Subcutaneous adipose tissue (tissue), 4 donors: ENCODE results near the gene FLNB. TPM values are rescaled to one million over a fixed set of nuclear protein-coding genes. Genes with fewer than 3 reads are reported as not detected.

ENCODE experiments used
- total RNA-seq, 4 donors: library from RNA; depleted of rRNA; stranded (reverse); fragments of >200 nt; gene quantifications; one replicate each; pipeline ENCODE4 v1.1.0, GENCODE V29; 2016
- TF ChIP-seq, protein P1 (sequence below): fragments of 450-650 bp; IDR thresholded peaks from one replicate; pipeline ENCODE4 v1.5.1; 2016; ENCODE audit warnings: low read depth, mild to moderate bottlenecking, control low read depth, antibody characterized with exemption, moderate library complexity

FLNB gene
- total RNA-seq, 4 donors from 2014 or later, result 62.2 to 158 (median 75.8) TPM

DNA sequence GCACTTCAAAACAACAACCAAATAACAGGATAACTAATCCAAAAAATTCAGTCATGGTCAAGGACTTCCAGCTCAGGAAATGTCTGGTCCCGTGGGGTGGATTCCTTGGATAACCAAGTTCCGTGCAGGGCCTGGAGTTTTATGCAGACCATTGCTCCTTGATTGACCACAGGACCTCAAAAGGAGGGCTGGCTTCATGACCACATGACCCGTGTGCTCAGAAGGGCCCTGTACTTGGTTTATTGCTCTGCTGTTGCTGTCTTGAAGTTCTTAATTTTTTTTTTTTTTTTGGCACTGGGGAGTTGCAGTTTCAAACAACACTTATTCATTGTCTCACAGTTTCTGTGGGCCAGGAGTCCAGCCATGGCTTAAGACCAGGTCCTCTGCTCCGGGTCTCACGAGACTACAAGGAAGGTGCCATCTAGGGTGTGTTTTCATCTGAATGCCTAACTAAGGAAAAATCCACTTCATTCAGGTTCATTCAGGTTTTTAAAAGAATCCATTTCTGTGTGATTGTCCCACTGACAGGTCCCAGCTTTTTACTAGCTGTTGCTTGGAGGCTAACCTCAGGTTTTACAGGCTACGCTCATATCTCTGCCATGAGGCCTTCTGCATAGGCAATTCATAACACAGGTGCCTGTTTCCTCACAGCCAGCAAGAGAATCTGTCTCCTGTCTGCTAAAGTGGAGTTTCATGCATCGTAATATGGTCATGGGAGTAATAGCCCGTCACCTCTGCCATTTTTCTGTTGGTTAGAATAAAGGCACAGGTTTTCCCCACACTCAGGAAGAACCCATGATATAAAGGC lies 65.3 kb downstream of the FLNB start:
- TF ChIP-seq, protein P1, sequence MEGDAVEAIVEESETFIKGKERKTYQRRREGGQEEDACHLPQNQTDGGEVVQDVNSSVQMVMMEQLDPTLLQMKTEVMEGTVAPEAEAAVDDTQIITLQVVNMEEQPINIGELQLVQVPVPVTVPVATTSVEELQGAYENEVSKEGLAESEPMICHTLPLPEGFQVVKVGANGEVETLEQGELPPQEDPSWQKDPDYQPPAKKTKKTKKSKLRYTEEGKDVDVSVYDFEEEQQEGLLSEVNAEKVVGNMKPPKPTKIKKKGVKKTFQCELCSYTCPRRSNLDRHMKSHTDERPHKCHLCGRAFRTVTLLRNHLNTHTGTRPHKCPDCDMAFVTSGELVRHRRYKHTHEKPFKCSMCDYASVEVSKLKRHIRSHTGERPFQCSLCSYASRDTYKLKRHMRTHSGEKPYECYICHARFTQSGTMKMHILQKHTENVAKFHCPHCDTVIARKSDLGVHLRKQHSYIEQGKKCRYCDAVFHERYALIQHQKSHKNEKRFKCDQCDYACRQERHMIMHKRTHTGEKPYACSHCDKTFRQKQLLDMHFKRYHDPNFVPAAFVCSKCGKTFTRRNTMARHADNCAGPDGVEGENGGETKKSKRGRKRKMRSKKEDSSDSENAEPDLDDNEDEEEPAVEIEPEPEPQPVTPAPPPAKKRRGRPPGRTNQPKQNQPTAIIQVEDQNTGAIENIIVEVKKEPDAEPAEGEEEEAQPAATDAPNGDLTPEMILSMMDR, result no peak

DNA sequence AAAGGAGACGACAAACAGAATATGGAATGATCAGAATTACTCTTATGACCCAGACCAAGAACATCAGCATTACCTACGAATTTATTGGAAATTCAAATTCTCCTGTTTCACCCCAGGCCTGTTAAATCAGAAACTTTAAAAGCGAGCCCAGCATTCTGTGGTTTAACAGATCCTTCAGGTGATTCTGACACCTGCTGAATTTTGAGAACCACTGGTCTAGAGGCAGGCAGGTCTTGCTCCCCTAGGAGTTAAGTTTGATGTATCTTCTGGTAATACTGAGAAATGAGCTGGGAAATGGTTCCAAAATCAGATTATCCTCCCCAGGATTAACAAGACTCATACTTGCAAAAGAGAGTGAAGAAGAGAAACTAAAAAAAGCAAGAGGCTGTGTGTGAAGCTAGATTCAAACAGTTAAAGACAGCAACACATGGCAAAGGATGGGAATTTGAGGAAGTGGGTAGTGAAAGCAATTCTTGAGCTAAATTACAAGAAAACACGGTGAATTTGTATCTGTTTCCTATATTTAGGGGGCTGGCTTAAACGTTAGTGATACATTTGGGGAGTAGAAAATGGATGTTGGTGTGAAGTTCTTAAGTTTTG lies 66.0 kb downstream of the FLNB start:
- TF ChIP-seq, protein P1, result no peak

DNA sequence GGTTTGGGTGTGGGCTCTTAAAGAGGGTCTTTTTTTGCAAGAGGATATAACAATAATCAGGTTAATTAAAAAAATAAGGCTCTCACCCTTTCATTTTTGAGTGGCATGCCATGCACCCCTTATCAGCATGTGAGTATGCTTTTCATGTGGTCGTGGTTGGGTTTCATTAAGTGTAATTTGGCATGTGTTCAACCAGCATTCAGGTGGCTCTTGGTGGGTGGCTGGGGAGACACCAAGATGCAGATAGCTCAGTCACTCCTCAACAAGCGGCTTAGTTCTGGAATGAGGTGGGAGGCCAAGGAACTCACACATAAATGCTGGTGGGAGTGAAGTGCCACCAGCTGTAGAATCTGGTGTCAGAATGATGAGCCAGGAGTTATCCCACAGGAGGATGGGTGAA lies 66.8 kb downstream of the FLNB start:
- TF ChIP-seq, protein P1, result no peak

DNA sequence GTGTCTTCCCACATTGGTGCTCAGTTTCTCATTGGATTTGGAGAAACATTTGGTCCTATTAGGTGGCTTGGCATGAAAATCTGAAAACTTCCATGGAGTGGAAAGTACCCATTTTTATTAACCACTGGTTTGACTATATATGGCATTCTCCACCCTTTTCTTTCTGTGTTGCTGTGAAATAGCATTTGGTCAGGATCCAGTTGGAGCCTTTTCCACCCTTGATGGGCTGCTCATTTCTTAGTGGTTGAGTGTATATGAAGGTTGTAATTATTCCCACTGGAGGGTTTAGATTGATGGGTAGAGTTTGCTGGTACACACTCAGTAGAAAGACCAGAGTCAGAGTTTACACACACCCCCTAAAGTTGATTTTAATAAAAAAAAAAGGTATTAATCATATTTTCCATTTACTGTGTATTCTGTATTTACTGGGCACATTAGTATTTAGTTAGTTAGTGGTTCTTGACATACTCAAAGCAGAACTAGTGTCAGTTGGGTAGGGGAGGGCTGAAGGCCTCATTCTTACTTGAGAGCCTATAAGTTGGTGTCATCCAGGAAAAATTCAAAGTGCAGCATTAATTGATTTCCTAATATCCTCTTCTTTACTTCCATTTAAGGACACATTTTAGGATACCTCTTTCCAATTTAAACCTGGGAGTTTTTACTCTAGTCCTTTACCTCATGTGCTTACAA lies 69.5 kb downstream of the FLNB start:
- TF ChIP-seq, protein P1, result no peak

DNA sequence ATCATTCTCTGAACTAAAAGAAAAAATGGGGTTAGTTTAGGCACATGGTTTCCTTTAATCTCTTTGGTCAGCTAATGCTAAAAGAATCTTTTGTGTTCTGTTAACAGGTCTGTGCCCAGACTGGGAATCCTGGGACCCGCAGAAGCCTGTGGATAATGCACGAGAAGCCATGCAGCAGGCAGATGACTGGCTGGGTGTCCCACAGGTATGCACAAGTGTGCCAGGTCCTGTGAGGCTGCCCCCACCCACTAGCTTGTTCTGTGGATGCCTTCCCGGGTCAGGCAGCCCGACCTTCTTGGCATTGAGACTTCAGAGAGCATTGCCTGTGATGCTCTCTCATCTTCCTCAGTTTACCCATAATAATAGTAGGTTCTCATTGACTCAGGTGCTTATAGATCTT lies 70.4 kb downstream of the FLNB start:
- TF ChIP-seq, protein P1, result no peak

DNA sequence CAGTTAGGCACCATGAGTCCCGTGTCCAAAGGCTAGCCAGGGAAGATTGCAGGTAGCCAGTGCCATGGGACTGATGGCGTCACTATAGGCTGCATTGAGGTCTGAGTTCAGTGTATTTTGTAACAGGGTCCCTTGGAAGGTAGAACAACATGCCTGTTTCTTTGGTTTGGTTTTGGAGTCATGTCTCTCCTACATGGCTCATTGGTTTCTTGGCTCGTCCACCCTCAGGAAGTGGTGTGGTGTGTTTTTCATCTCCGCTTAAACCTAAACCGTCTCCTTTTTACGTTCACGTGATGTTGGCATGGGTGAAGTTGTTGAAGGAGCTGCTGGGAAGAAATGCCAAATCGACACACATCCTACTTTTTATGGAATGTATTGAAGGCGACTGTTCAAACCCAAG lies 71.6 kb downstream of the FLNB start:
- TF ChIP-seq, protein P1, result no peak

DNA sequence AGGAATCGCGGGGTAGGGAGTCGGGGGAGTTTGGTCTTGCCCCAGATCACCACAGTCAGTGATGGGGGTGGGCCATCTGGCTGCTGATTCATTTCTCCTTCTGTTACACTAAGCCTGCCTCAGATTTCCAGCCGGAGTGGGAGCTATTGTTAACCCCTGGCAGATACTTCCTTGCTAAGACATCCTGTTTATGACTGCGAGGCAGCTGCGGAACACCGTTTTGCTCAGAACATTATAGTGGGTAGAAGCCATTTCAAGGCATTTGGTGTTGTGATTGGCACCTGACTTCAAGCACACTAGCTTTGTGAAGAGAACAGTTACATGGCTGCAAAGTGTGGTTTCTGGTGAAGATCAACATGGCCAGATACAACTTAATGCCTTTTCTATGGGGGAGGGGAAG lies 73.8 kb downstream of the FLNB start:
- TF ChIP-seq, protein P1, result no peak
